H1 (cell line): Measurements from ENCODE around the gene ENDOD1. TPM values are rescaled to one million over a fixed set of nuclear protein-coding genes. Genes with fewer than 3 reads are reported as not detected.

ENCODE experiments used
- CTCF ChIA-PET: fragments of 300-600 bp; sonication (Branson Sonifier 250); formaldehyde crosslinking; loops from one replicate; lab custom pipeline; 2021; ENCODE audit not compliant: partially characterized antibody; lab: Charles Lee
- POLR2A ChIA-PET: fragments of 300-600 bp; sonication (Branson Sonifier 250); formaldehyde crosslinking; loops from one replicate; lab custom pipeline; 2021; ENCODE audit warnings: inconsistent platforms; ENCODE audit not compliant: partially characterized antibody; lab: Charles Lee
- DNase-seq, 2 experiments: peaks; one replicate each; pipeline versions ENCODE4 v3.0.0 to v3.0.0-alpha.2; 2010 to 2022; ENCODE audit warnings: low spot score in 2 of 2, low read depth in 1 of 2, mixed read lengths in 1 of 2
- FAIRE-seq: peaks from 2 replicates; lab custom pipeline; 2011; peaks lifted over from hg19 to GRCh38; lab: Jason Lieb, UNC
- H2AFZ ChIP-seq: 2 replicates; pipeline ENCODE4 v1.8.1; 2012; ENCODE audit warnings: low read length, inconsistent platforms
- H2AK5ac ChIP-seq: 2 replicates; pipeline ENCODE4 v1.6.1; 2013; ENCODE audit warnings: low read depth, low read length
- H2BK120ac ChIP-seq: replicated peaks from 2 replicates; pipeline ENCODE3; 2013; ENCODE audit warnings: low read depth, low read length, inconsistent platforms
- H2BK12ac ChIP-seq: 2 replicates; pipeline ENCODE4 v1.6.1; 2013; ENCODE audit warnings: low read depth, low read length
- H2BK15ac ChIP-seq: 2 replicates; pipeline ENCODE4 v1.6.1; 2013; ENCODE audit warnings: low read length
- H2BK20ac ChIP-seq: 2 replicates; pipeline ENCODE4 v1.6.1; 2013; ENCODE audit warnings: low read length
- H2BK5ac ChIP-seq: 2 replicates; pipeline ENCODE4 v1.6.1; 2013; ENCODE audit warnings: low read depth, low read length
- H3K14ac ChIP-seq: 2 replicates; pipeline ENCODE4 v1.6.1; 2013; ENCODE audit warnings: inconsistent platforms; ENCODE audit not compliant: insufficient read length
- H3K18ac ChIP-seq: 2 replicates; pipeline ENCODE4 v1.6.1; 2013; ENCODE audit warnings: low read length; ENCODE audit errors: extremely low read depth
- H3K23ac ChIP-seq: 2 replicates; pipeline ENCODE4 v1.6.1; 2013; ENCODE audit warnings: inconsistent platforms; ENCODE audit not compliant: insufficient read length
- H3K23me2 ChIP-seq: 2 replicates; pipeline ENCODE4 v1.6.1; 2013; ENCODE audit warnings: low read depth, low read length
- H3K27ac ChIP-seq: 2 replicates; pipeline ENCODE4 v1.6.1; 2011; ENCODE audit warnings: low read depth, low read length, inconsistent platforms
- H3K27me3 ChIP-seq, 4 experiments: replicated peaks in 1 of 4; 1 replicate in 1 of 4; 2 replicates in 3 of 4; pipeline versions ENCODE4 v1.6.1 to v1.8.1; 2011 to 2013; ENCODE audit warnings: low read length in 3 of 4, mild to moderate bottlenecking in 3 of 4, inconsistent platforms in 2 of 4, mixed read lengths in 2 of 4, moderate library complexity in 1 of 4; ENCODE audit not compliant: control insufficient read depth in 3 of 4, insufficient read depth in 3 of 4; ENCODE audit errors: extremely low read depth in 1 of 4
- H3K36me3 ChIP-seq, 4 experiments: 2 replicates each; pipeline versions ENCODE4 v1.6.1 to v1.8.1; 2011 to 2013; ENCODE audit warnings: mild to moderate bottlenecking in 4 of 4, low read length in 3 of 4, moderate library complexity in 2 of 4, control low read depth in 1 of 4, inconsistent platforms in 1 of 4; ENCODE audit not compliant: insufficient read depth in 4 of 4, control insufficient read depth in 2 of 4
- H3K4ac ChIP-seq: replicated peaks from 2 replicates; pipeline ENCODE3; 2013; ENCODE audit warnings: low read length, low read depth, mixed read lengths, inconsistent platforms; ENCODE audit not compliant: insufficient read length
- H3K4me1 ChIP-seq, 4 experiments: replicated peaks in 1 of 4; 1 replicate in 1 of 4; 2 replicates in 3 of 4; pipeline versions ENCODE4 v1.6.1 to v1.8.1; 2011 to 2013; ENCODE audit warnings: low read length in 3 of 4, inconsistent platforms in 2 of 4, mixed read lengths in 1 of 4; ENCODE audit not compliant: insufficient read depth in 4 of 4, control insufficient read depth in 3 of 4
- H3K4me2 ChIP-seq, 2 experiments: 2 replicates each; pipeline versions ENCODE4 v1.6.1 to v1.8.1; 2011 to 2013; ENCODE audit warnings: low read depth in 2 of 2, low read length in 2 of 2, control low read depth in 1 of 2, inconsistent platforms in 1 of 2, mild to moderate bottlenecking in 1 of 2; ENCODE audit not compliant: insufficient read depth in 1 of 2
- H3K4me3 ChIP-seq, 4 experiments: fragments of 200-600, 300-600 bp in 1 of 4; sonication (generic), shearing (Covaris generic), sonication (Bioruptor Twin) in 1 of 4; 2 replicates each; pipeline versions ENCODE4 v1.5.1 to v1.8.1; 2011 to 2016; ENCODE audit warnings: low read length in 4 of 4, low read depth in 3 of 4, control low read depth in 2 of 4, inconsistent platforms in 2 of 4, mild to moderate bottlenecking in 2 of 4, mixed read lengths in 1 of 4, moderate library complexity in 1 of 4; ENCODE audit not compliant: insufficient read depth in 2 of 4; ENCODE audit errors: extremely low read depth in 1 of 4
- H3K56ac ChIP-seq: replicated peaks from 2 replicates; pipeline ENCODE3; 2013; ENCODE audit warnings: low read depth, mild to moderate bottlenecking, mixed read lengths, low read length, inconsistent platforms; ENCODE audit not compliant: insufficient read length
- H3K79me1 ChIP-seq: 2 replicates; pipeline ENCODE4 v1.6.1; 2013; ENCODE audit warnings: low read depth, low read length, control low read depth
- H3K79me2 ChIP-seq, 2 experiments: 2 replicates each; pipeline versions ENCODE4 v1.6.1 to v1.8.1; 2012 to 2013; ENCODE audit warnings: low read length in 2 of 2, mild to moderate bottlenecking in 2 of 2, inconsistent platforms in 1 of 2; ENCODE audit not compliant: insufficient read depth in 2 of 2, control insufficient read depth in 1 of 2
- H3K9ac ChIP-seq, 4 experiments: replicated peaks in 1 of 4; 1 replicate in 1 of 4; 2 replicates in 3 of 4; pipeline versions ENCODE4 v1.6.1 to v1.8.1; 2011 to 2013; ENCODE audit warnings: low read depth in 3 of 4, low read length in 3 of 4, control low read depth in 2 of 4, mild to moderate bottlenecking in 2 of 4, moderate library complexity in 2 of 4, inconsistent platforms in 1 of 4; ENCODE audit errors: extremely low read depth in 1 of 4
- H3K9me3 ChIP-seq, 2 experiments: 2 replicates each; pipeline versions ENCODE4 v1.6.1 to v1.8.1; 2012 to 2013; ENCODE audit warnings: mild to moderate bottlenecking in 2 of 2, moderate library complexity in 2 of 2, control low read depth in 1 of 2, inconsistent platforms in 1 of 2, low read depth in 1 of 2, low read length in 1 of 2, mixed read lengths in 1 of 2; ENCODE audit not compliant: insufficient read depth in 2 of 2
- H4K20me1 ChIP-seq, 2 experiments: replicated peaks in 1 of 2; 2 replicates each; pipeline versions ENCODE3 to v1.8.1; 2011 to 2013; ENCODE audit warnings: inconsistent platforms in 2 of 2, low read length in 2 of 2, mild to moderate bottlenecking in 1 of 2; ENCODE audit not compliant: insufficient read depth in 2 of 2, control insufficient read depth in 1 of 2
- H4K5ac ChIP-seq: 2 replicates; pipeline ENCODE4 v1.6.1; 2013; ENCODE audit warnings: low read length, low read depth, mixed read lengths, inconsistent platforms; ENCODE audit not compliant: insufficient read length
- H4K8ac ChIP-seq: 2 replicates; pipeline ENCODE4 v1.8.0; 2013; ENCODE audit warnings: mild to moderate bottlenecking, moderate library complexity, low read length, inconsistent platforms; ENCODE audit not compliant: insufficient read depth; ENCODE audit errors: extremely low read depth
- H4K91ac ChIP-seq: replicated peaks from 2 replicates; pipeline ENCODE3; 2013; ENCODE audit warnings: low read length, mixed read lengths, inconsistent platforms; ENCODE audit not compliant: insufficient read length
- RFX5 ChIP-seq: IDR thresholded peaks from 2 replicates; pipeline ENCODE4 v1.6.1; 2011; ENCODE audit warnings: low read depth, low read length, improper control_type of control experiment, borderline replicate concordance
- WGBS, 2 experiments: shearing (Covaris generic) in 1 of 2; methylation state at CpG; one replicate each; pipeline versions ENCODE4 v1.1.6 to v1.1.7; 2013 to 2015; ENCODE audit warnings: low lambda C conversion rate in 2 of 2, mixed read lengths in 2 of 2, inconsistent platforms in 1 of 2, low coverage in 1 of 2, missing lambda C conversion rate in 1 of 2; ENCODE audit not compliant: insufficient replicate concordance in 2 of 2, insufficient coverage in 1 of 2, insufficient read length in 1 of 2; ENCODE audit errors: extremely low coverage in 1 of 2, missing lambda C conversion rate in 1 of 2; 5-methylcytosine and 5-hydroxymethylcytosine counted together
- polyA plus RNA-seq, 7 experiments: library from polyadenylated mRNA; depleted of rRNA in 3 of 7; stranded (reverse) in 5 of 7; unstranded in 2 of 7; fragments of >200 nt in 5 of 7; fragments of 200-250 nt in 2 of 7; gene quantifications; 1 replicate in 5 of 7; 2 replicates in 1 of 7; 4 replicates in 1 of 7; pipeline versions ENCODE4 v1.2.1 to v1.2.3, GENCODE V29; 2011 to 2013; ENCODE audit warnings: missing spikeins in 2 of 7, mixed read lengths in 2 of 7
- total RNA-seq: library from RNA; stranded (reverse); fragmentation: NEBNext Ultra II Directional; extraction: Animal tissue kit (Norgen Biotek cat#: 25700); gene quantifications from 2 replicates; pipeline ENCODE4 v1.2.1, GENCODE V29; 2021
- TF ChIP-seq, protein P1 (sequence below): IDR thresholded peaks from 2 replicates; pipeline ENCODE4 v1.6.1; 2012; ENCODE audit warnings: inconsistent platforms

ENDOD1 gene
- total and polyA plus RNA-seq, 2 of the 8 experiments (the other 6 are each of a cell fraction or from before 2014, with no cell fraction given) = 1.2 to 2.5 TPM

DNA sequence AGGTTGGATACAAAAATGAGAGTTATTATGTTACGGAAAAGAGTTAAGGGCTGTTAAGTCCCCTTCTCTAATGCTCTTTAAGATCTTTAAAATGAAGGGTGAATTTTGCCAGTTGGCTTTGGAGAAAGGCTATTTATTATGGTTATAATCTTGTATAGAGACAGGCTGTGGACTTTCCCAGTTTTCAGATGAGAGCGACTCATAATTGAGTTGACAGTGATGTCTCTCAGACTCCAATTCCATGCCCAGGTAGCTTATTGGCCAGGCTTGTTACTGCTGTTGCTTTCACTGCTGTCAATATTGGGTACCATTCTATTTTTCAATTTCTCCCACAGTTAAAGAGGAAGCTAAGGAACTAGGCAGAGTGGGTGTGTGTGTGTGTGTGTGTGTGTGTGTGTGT is 13.1 kb downstream of the ENDOD1 start:
- peaks cover 0 to 5% (median 3%) of the 10 kb centered on the region in 4 experiments; a peak in 5 of 7 replicates for H3K4me1 ChIP-seq
- no peak overlapping the region for H2BK120ac ChIP-seq
- H3K9me3 ChIP-seq = no peaks in the 10 kb centered on the region
- H3K18ac ChIP-seq = no peak overlapping the region
- no peak overlapping the region for H3K4me3 ChIP-seq
- H3K4me2 ChIP-seq = no peak overlapping the region
- no peak overlapping the region for H2BK20ac ChIP-seq
- TF ChIP-seq RFX5 = no peak
- TF ChIP-seq, protein P1, sequence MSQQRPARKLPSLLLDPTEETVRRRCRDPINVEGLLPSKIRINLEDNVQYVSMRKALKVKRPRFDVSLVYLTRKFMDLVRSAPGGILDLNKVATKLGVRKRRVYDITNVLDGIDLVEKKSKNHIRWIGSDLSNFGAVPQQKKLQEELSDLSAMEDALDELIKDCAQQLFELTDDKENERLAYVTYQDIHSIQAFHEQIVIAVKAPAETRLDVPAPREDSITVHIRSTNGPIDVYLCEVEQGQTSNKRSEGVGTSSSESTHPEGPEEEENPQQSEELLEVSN = no peak
- no peak overlapping the region for H3K56ac ChIP-seq
- WGBS, 2 experiments = 89% methylated on average over 2 of the region's 2 CpGs; no CpG with 5 or more reads in 1 of the 2 experiments
- H4K20me1 ChIP-seq = no peaks in the 10 kb centered on the region
- no peak overlapping the region for H3K14ac ChIP-seq
- H4K8ac ChIP-seq = no peak overlapping the region
- no peaks in the 10 kb centered on the region for H3K79me1 ChIP-seq
- DNase-seq = no peak
- no peak overlapping the region for H4K5ac ChIP-seq
- FAIRE-seq = no peak
- no peak overlapping the region for H4K91ac ChIP-seq
- H2BK5ac ChIP-seq = no peak overlapping the region
- H3K23me2 ChIP-seq = no peaks in the 10 kb centered on the region
- ChIA-PET CTCF (interaction anchor here (1.1 to 13.7 kb wide), 3 partner anchors 10 to 36 kb away, joined by 3 to 127 read pairs (median 4); partner anchors contain the start of genes ENDOD1 and SRSF8), POLR2A (interaction anchor here (1.1 kb wide), 2 partner anchors 12 to 35 kb away, joined by 3 to 4 read pairs; no protein-coding TSS in a partner anchor)
- H3K4ac ChIP-seq = no peak overlapping the region
- H3K27me3 ChIP-seq = no peaks in the 10 kb centered on the region
- no peak overlapping the region for H2AK5ac ChIP-seq
- no peak overlapping the region for H3K27ac ChIP-seq
- no peak overlapping the region for H2AFZ ChIP-seq
- H3K79me2 ChIP-seq = no peaks in the 10 kb centered on the region
- H2BK15ac ChIP-seq = no peak overlapping the region
- H3K23ac ChIP-seq = no peak overlapping the region
- no peaks in the 10 kb centered on the region for H3K36me3 ChIP-seq
- no peak overlapping the region for H3K9ac ChIP-seq
- H2BK12ac ChIP-seq = no peak overlapping the region
